ENCODE data around the gene ABCA3.

DNA sequence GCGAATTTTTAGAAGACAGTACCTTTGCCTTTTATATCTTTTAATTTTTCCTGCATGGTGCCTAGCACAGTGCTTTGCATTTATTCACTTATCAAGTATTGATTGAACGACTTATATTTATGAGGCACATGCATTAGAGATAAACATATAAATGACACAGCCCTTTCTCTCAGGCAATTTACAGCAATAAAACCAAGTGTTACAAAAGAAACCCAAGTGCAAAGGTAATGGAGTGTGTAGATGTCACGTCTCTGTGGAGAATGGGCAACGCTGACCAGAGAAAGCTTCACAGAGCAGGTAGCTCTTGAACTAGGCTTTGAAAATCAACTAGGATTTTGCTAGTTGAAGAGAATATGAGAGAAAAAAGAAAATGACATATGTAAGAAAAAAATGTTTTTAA is 32.6 kb upstream of the ABCA3 start:
- TF ChIP-seq, protein P1, sequence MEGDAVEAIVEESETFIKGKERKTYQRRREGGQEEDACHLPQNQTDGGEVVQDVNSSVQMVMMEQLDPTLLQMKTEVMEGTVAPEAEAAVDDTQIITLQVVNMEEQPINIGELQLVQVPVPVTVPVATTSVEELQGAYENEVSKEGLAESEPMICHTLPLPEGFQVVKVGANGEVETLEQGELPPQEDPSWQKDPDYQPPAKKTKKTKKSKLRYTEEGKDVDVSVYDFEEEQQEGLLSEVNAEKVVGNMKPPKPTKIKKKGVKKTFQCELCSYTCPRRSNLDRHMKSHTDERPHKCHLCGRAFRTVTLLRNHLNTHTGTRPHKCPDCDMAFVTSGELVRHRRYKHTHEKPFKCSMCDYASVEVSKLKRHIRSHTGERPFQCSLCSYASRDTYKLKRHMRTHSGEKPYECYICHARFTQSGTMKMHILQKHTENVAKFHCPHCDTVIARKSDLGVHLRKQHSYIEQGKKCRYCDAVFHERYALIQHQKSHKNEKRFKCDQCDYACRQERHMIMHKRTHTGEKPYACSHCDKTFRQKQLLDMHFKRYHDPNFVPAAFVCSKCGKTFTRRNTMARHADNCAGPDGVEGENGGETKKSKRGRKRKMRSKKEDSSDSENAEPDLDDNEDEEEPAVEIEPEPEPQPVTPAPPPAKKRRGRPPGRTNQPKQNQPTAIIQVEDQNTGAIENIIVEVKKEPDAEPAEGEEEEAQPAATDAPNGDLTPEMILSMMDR (IDR thresholded peaks at IDR 0.05), result no peak
- TF ChIP-seq POLR2A (IDR thresholded peaks at IDR 0.05), result no peak
